Mammary epithelial cell (primary cell): ENCODE data around the gene ARL6IP4.

Experiments used
- CTCF ChIP-seq, 2 donors: IDR thresholded peaks in 1 of 2; conservative IDR thresholded peaks in 1 of 2; 2 replicates each; pipeline ENCODE4 v1.5.1; 2011 to 2012; ENCODE audit warnings: inconsistent platforms in 2 of 2, low read length in 2 of 2, mild to moderate bottlenecking in 2 of 2, control low read depth in 1 of 2, low read depth in 1 of 2; ENCODE audit not compliant: insufficient read depth in 1 of 2; ENCODE audit errors: extremely low read depth in 1 of 2
- EZH2 ChIP-seq: IDR thresholded peaks from 2 replicates; pipeline ENCODE4 v1.6.1; 2012; ENCODE audit warnings: low read length, inconsistent platforms, borderline replicate concordance

- no peak for TF ChIP-seq CTCF (conservative IDR thresholded peaks at IDR 0.05 in 1 of 2, IDR thresholded peaks at IDR 0.05 in 1 of 2; ENCODE audit: extremely low read depth in 1 of 2, insufficient read depth in 1 of 2, low read depth in 1 of 2, low read length in 2 of 2)
- TF ChIP-seq EZH2, result no peak
Observed at GRCh38 chr12:122955156-122955555, 25.3 kb upstream of the ARL6IP4 start.
